GM12878 (cell line): ENCODE data around the gene OTOS. TPM values are rescaled to one million over a fixed set of nuclear protein-coding genes. Genes with fewer than 3 reads are reported as not detected.

Experiments
- ATAC-seq: fragments of 200-7000 bp; cut with Tn5 transposase; 3 replicates; pipeline ENCODE4 v1.9.1; 2020; ENCODE audit warnings: mild to moderate bottlenecking, moderate library complexity
- BruUV-seq: library from RNA; stranded (reverse); fragments of 400-500 nt; replicated peaks from 2 replicates; lab custom pipeline; 2021; lab: Mats Ljungman, UMichigan
- CTCF ChIA-PET: fragments of 300-600 bp; sonication (Branson Sonifier 250); formaldehyde crosslinking; extraction: SDS; loops from one replicate; lab custom pipeline; 2021; ENCODE audit warnings: inconsistent platforms; lab: Yijun Ruan, JAX
- POLR2A ChIA-PET: fragments of 350-600 bp; formaldehyde crosslinking; extraction: SDS; loops from one replicate; lab custom pipeline; 2021; ENCODE audit warnings: inconsistent platforms; lab: Charles Lee
- RAD21 ChIA-PET: fragments of 300-600 bp; sonication (Branson Sonifier 250); formaldehyde crosslinking; loops from one replicate; lab custom pipeline; 2023; ENCODE audit warnings: antibody characterized with exemption; ENCODE audit not compliant: unreplicated experiment; lab: Charles Lee
- SMC1A ChIA-PET: fragments of 300-600 bp; sonication (Branson Sonifier 250); formaldehyde crosslinking; loops from one replicate; lab custom pipeline; 2023; ENCODE audit not compliant: unreplicated experiment, uncharacterized antibody; lab: Charles Lee
- DNase-seq: peaks from one replicate; pipeline ENCODE4 v3.0.0-alpha.2; 2011; ENCODE audit warnings: low read depth, low spot score
- FAIRE-seq: peaks from 3 replicates; lab custom pipeline; 2011; peaks lifted over from hg19 to GRCh38; lab: Jason Lieb, UNC
- H2AFZ ChIP-seq: 2 replicates; pipeline ENCODE4 v1.6.0; 2011; ENCODE audit warnings: low read depth, low read length, control low read depth; ENCODE audit not compliant: control insufficient read depth
- H3K27ac ChIP-seq: 2 replicates; pipeline ENCODE4 v1.5.1; 2011; ENCODE audit warnings: control low read depth; ENCODE audit not compliant: control insufficient read depth, insufficient read depth
- H3K27me3 ChIP-seq, 2 experiments: replicated peaks in 1 of 2; 2 replicates each; pipeline versions ENCODE4 v1.6.0 to v1.6.1; 2011; ENCODE audit warnings: low read length in 1 of 2; ENCODE audit not compliant: control insufficient read depth in 2 of 2, insufficient read depth in 2 of 2
- H3K36me3 ChIP-seq, 2 experiments: 2 replicates each; pipeline ENCODE4 v1.5.1; 2011; ENCODE audit warnings: low read length in 1 of 2; ENCODE audit not compliant: control insufficient read depth in 2 of 2, insufficient read depth in 2 of 2
- H3K4me1 ChIP-seq: 2 replicates; pipeline ENCODE4 v1.6.1; 2011; ENCODE audit warnings: mild to moderate bottlenecking, low read length, moderate library complexity, mixed read lengths; ENCODE audit not compliant: control insufficient read depth, insufficient read depth
- H3K4me2 ChIP-seq: 2 replicates; pipeline ENCODE4 v1.6.0; 2011; ENCODE audit warnings: control low read depth; ENCODE audit not compliant: control insufficient read depth, insufficient read depth
- H3K4me3 ChIP-seq: fragments of 200-600 bp; sonication (generic); 2 replicates; pipeline ENCODE4 v1.5.1; 2016
- H3K79me2 ChIP-seq: 2 replicates; pipeline ENCODE4 v1.6.0; 2011; ENCODE audit warnings: low read length; ENCODE audit not compliant: control insufficient read depth, insufficient read depth
- H3K9ac ChIP-seq: 2 replicates; pipeline ENCODE4 v1.8.0; 2011; ENCODE audit warnings: low read length, control low read depth, mixed read lengths; ENCODE audit not compliant: control insufficient read depth, insufficient read depth
- H3K9me3 ChIP-seq: replicated peaks from 3 replicates; pipeline ENCODE4 v1.5.1; 2011; ENCODE audit warnings: mild to moderate bottlenecking, low read length; ENCODE audit not compliant: control insufficient read depth, insufficient read depth
- H4K20me1 ChIP-seq: 2 replicates; pipeline ENCODE4 v1.6.0; 2011; ENCODE audit not compliant: control insufficient read depth, insufficient read depth
- BACH1 ChIP-seq: fragments of 450-650 bp; IDR thresholded peaks from 2 replicates; pipeline ENCODE4 v1.6.1; 2017; ENCODE audit warnings: mild to moderate bottlenecking, borderline replicate concordance
- CEBPZ ChIP-seq: fragments of 150-350 bp; IDR thresholded peaks from 2 replicates; pipeline ENCODE4 v1.6.1; 2016; ENCODE audit warnings: low read depth, low read length
- ESRRA ChIP-seq: IDR thresholded peaks from 2 replicates; pipeline ENCODE4 v1.6.1; 2012; ENCODE audit warnings: mild to moderate bottlenecking, low read length, improper control_type of control experiment
- HDAC6 ChIP-seq: fragments of 200-600 bp; sonication (generic); IDR thresholded peaks from one replicate; pipeline ENCODE4 v1.8.0; 2017; ENCODE audit warnings: antibody characterized with exemption; ENCODE audit not compliant: unreplicated experiment
- LARP7 ChIP-seq: fragments of 450-650 bp; IDR thresholded peaks from 2 replicates; pipeline ENCODE4 v1.6.1; 2017; ENCODE audit warnings: mild to moderate bottlenecking
- SUZ12 ChIP-seq: fragments of 200-600 bp; sonication (generic); IDR thresholded peaks from one replicate; pipeline ENCODE4 v1.6.1; 2018; ENCODE audit warnings: antibody characterized with exemption, mild to moderate bottlenecking; ENCODE audit not compliant: unreplicated experiment
- WGBS: methylation state at CpG from one replicate; pipeline ENCODE4 v1.1.6; 2016; ENCODE audit warnings: low lambda C conversion rate; ENCODE audit not compliant: insufficient replicate concordance, insufficient coverage; ENCODE audit errors: missing lambda C conversion rate; 5-methylcytosine and 5-hydroxymethylcytosine counted together
- in situ Hi-C: fragments of 300-500 bp; cut with MboI; formaldehyde crosslinking; loops from 9 replicates; pipeline ENCODE4 v1.14.3; 2018; ENCODE audit warnings: mixed read lengths
- intact Hi-C: fragments of 100-400 bp; cut with micrococcal nuclease; formaldehyde crosslinking; loops from one replicate; pipeline ENCODE4 v1.14.2; 2022; ENCODE audit not compliant: unreplicated experiment
- polyA plus RNA-seq, 11 experiments: library from polyadenylated mRNA; depleted of rRNA in 4 of 11; unstranded in 6 of 11; stranded (reverse) in 5 of 11; fragments of >200 nt; fragmentation: Nextera tagmentation in 4 of 11; fragmentation: Illumina TruSeq in 1 of 11; extraction: Ambion mirVana in 4 of 11; extraction: Trizol in 1 of 11; gene quantifications; 1 replicate in 1 of 11; 2 replicates in 10 of 11; pipeline versions ENCODE4 v1.2.1 to v1.2.3, GENCODE V29; 2011 to 2016; ENCODE audit warnings: inconsistent platforms in 2 of 11, missing spikeins in 2 of 11, low read depth in 1 of 11
- total RNA-seq, 4 experiments: library from RNA; depleted of rRNA in 3 of 4; stranded (reverse); fragments of >200 nt in 3 of 4; fragmentation: Illumina TruSeq in 1 of 4; extraction: Trizol in 1 of 4; gene quantifications; 2 replicates each; pipeline versions ENCODE4 v1.2.1 to v1.2.3, GENCODE V29; 2013 to 2021
- TF ChIP-seq, protein P1 (sequence below): IDR thresholded peaks from 2 replicates; pipeline ENCODE4 v1.6.1; 2011; ENCODE audit warnings: low read depth, mild to moderate bottlenecking, low read length, moderate library complexity, borderline replicate concordance; ENCODE audit errors: extremely low read depth

OTOS gene
- total and polyA plus RNA-seq, 10 of the 15 experiments (the other 5 are each of a cell fraction or from before 2014, with no cell fraction given): not detected

GRCh38 chr2:240139011-240139441 is 1.4 kb downstream of the OTOS start:
- in situ Hi-C loops: no loop called here
- WGBS: 57% methylated on average over 15 of the region's 15 CpGs
- CTCF ChIA-PET: interaction anchor here (2.2 kb wide), 1 partner anchor 78 kb away, joined by 11 read pairs; no protein-coding TSS in a partner anchor

More at GRCh38 chr2:240139011-240139441, 1.4 kb downstream of the OTOS start:
- no peak for DNase-seq
- Histone ChIP-seq H3K9me3 (no peaks in the 10 kb centered on the region), H3K4me1 (no peaks in the 10 kb centered on the region; the same call in 1 of the 2 replicates), H4K20me1 (no peaks in the 10 kb centered on the region), H3K4me2 (no peak overlapping the region), H2AFZ (no peak overlapping the region), H3K36me3 (no peaks in the 10 kb centered on the region), H3K27ac (no peak overlapping the region), H3K79me2 (peaks cover 19% of the 10 kb centered on the region), H3K9ac (no peak overlapping the region), H3K4me3 (no peak overlapping the region), H3K27me3 (peaks cover 0 to 2% of the 10 kb centered on the region in 2 experiments; a peak in 2 of 4 replicates)
- ChIA-PET POLR2A (no interaction called here), RAD21 (interaction anchor here (1.1 kb wide), 1 partner anchor 76 kb away, joined by 3 read pairs; no protein-coding TSS in a partner anchor), SMC1A (no interaction called here)
- BruUV-seq: no TSS peak
- intact Hi-C loops: no loop called here
- FAIRE-seq: no peak
- no peak for TF ChIP-seq BACH1
- TF ChIP-seq, protein P1, sequence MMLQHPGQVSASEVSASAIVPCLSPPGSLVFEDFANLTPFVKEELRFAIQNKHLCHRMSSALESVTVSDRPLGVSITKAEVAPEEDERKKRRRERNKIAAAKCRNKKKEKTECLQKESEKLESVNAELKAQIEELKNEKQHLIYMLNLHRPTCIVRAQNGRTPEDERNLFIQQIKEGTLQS: no peak
- TF ChIP-seq ESRRA: no peak
- no peak for TF ChIP-seq CEBPZ
- no peak for TF ChIP-seq SUZ12
- TF ChIP-seq LARP7: no peak
- TF ChIP-seq HDAC6: no peak
- no peak for ATAC-seq
